Measurements from ENCODE around the gene BZW2. TPM values are rescaled to one million over a fixed set of nuclear protein-coding genes. Genes with fewer than 3 reads are reported as not detected.

BZW2 gene
- total and polyA plus RNA-seq, 2 of the 13 experiments (the other 11 are each of a cell fraction or from before 2014, with no cell fraction given): 21.8 to 95.2 TPM

- TF ChIP-seq, protein P1, sequence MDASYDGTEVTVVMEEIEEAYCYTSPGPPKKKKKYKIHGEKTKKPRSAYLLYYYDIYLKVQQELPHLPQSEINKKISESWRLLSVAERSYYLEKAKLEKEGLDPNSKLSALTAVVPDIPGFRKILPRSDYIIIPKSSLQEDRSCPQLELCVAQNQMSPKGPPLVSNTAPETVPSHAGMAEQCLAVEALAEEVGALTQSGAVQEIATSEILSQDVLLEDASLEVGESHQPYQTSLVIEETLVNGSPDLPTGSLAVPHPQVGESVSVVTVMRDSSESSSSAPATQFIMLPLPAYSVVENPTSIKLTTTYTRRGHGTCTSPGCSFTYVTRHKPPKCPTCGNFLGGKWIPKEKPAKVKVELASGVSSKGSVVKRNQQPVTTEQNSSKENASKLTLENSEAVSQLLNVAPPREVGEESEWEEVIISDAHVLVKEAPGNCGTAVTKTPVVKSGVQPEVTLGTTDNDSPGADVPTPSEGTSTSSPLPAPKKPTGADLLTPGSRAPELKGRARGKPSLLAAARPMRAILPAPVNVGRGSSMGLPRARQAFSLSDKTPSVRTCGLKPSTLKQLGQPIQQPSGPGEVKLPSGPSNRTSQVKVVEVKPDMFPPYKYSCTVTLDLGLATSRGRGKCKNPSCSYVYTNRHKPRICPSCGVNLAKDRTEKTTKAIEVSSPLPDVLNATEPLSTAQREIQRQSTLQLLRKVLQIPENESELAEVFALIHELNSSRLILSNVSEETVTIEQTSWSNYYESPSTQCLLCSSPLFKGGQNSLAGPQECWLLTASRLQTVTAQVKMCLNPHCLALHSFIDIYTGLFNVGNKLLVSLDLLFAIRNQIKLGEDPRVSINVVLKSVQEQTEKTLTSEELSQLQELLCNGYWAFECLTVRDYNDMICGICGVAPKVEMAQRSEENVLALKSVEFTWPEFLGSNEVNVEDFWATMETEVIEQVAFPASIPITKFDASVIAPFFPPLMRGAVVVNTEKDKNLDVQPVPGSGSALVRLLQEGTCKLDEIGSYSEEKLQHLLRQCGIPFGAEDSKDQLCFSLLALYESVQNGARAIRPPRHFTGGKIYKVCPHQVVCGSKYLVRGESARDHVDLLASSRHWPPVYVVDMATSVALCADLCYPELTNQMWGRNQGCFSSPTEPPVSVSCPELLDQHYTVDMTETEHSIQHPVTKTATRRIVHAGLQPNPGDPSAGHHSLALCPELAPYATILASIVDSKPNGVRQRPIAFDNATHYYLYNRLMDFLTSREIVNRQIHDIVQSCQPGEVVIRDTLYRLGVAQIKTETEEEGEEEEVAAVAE (CRISPR knock-in tag; IDR thresholded peaks at IDR 0.05; ENCODE audit: borderline replicate concordance): peak; percentile 58
- TF ChIP-seq SSRP1 (CRISPR knock-in tag; IDR thresholded peaks at IDR 0.05): no peak
- peak; percentile 52; the same call in 1 of the 2 replicates for TF ChIP-seq MYPOP (CRISPR knock-in tag; IDR thresholded peaks at IDR 0.05)
- 0 out of 2 replicates have a peak, but pooled peaks have one; percentile 45 for TF ChIP-seq ZNF354B (CRISPR knock-in tag; IDR thresholded peaks at IDR 0.05)
- peak; percentile 42; the same call in 1 of the 2 replicates for TF ChIP-seq ZNF746 (CRISPR knock-in tag; IDR thresholded peaks at IDR 0.05)
- TF ChIP-seq TCF7L2 (IDR thresholded peaks at IDR 0.05; ENCODE audit: low read depth, low read length): no peak
- TF ChIP-seq HOXA9 (CRISPR knock-in tag; IDR thresholded peaks at IDR 0.05; ENCODE audit: borderline replicate concordance): peak; percentile 96; the same call in 1 of the 2 replicates
- peak; percentile 78; the same call in 1 of the 2 replicates for TF ChIP-seq REL (CRISPR knock-in tag; conservative IDR thresholded peaks at IDR 0.05)
- no peak for TF ChIP-seq KAT2B (IDR thresholded peaks at IDR 0.05; ENCODE audit: borderline replicate concordance, low read depth, low read length)
- peak; percentile 94 for TF ChIP-seq MXD4 (CRISPR knock-in tag; IDR thresholded peaks at IDR 0.05)
- TF ChIP-seq POGZ (CRISPR knock-in tag; IDR thresholded peaks at IDR 0.05): no peak; the same call in 1 of the 2 replicates
- TF ChIP-seq GFI1 (CRISPR knock-in tag; IDR thresholded peaks at IDR 0.05; ENCODE audit: borderline replicate concordance): peak; percentile 49; the same call in 1 of the 2 replicates
- peak; percentile 44; the same call in 1 of the 2 replicates for TF ChIP-seq ETV5 (CRISPR knock-in tag; IDR thresholded peaks at IDR 0.05; ENCODE audit: borderline replicate concordance)
- TF ChIP-seq, protein P2, sequence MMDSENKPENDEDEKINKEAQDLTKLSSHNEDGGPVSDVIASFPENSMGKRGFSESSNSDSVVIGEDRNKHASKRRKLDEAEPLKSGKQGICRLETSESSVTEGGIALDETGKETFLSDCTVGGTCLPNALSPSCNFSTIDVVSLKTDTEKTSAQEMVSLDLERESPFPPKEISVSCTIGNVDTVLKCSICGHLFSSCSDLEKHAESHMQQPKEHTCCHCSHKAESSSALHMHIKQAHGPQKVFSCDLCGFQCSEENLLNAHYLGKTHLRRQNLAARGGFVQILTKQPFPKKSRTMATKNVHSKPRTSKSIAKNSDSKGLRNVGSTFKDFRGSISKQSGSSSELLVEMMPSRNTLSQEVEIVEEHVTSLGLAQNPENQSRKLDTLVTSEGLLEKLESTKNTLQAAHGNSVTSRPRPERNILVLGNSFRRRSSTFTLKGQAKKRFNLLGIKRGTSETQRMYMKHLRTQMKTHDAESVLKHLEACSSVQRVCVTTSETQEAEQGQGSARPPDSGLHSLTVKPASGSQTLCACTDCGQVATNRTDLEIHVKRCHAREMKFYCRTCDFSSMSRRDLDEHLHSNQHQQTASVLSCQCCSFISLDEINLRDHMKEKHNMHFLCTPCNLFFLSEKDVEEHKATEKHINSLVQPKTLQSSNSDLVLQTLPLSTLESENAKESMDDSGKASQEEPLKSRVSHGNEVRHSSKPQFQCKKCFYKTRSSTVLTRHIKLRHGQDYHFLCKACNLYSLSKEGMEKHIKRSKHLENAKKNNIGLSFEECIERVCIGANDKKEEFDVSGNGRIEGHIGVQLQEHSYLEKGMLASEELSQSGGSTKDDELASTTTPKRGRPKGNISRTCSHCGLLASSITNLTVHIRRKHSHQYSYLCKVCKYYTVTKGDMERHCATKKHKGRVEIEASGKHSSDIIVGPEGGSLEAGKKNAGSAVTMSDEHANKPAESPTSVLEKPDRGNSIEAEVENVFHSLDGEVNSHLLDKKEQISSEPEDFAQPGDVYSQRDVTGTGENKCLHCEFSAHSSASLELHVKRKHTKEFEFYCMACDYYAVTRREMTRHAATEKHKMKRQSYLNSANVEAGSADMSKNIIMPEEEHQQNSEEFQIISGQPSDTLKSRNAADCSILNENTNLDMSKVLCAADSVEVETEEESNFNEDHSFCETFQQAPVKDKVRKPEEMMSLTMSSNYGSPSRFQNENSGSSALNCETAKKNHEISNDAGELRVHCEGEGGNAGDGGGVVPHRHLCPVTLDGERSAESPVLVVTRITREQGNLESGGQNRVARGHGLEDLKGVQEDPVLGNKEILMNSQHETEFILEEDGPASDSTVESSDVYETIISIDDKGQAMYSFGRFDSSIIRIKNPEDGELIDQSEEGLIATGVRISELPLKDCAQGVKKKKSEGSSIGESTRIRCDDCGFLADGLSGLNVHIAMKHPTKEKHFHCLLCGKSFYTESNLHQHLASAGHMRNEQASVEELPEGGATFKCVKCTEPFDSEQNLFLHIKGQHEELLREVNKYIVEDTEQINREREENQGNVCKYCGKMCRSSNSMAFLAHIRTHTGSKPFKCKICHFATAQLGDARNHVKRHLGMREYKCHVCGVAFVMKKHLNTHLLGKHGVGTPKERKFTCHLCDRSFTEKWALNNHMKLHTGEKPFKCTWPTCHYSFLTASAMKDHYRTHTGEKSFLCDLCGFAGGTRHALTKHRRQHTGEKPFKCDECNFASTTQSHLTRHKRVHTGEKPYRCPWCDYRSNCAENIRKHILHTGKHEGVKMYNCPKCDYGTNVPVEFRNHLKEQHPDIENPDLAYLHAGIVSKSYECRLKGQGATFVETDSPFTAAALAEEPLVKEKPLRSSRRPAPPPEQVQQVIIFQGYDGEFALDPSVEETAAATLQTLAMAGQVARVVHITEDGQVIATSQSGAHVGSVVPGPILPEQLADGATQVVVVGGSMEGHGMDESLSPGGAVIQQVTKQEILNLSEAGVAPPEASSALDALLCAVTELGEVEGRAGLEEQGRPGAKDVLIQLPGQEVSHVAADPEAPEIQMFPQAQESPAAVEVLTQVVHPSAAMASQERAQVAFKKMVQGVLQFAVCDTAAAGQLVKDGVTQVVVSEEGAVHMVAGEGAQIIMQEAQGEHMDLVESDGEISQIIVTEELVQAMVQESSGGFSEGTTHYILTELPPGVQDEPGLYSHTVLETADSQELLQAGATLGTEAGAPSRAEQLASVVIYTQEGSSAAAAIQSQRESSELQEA (CRISPR knock-in tag; IDR thresholded peaks at IDR 0.05; ENCODE audit: not compliant biosample characterization): no peak
These were observed at the start of gene BZW2, which contains the start of gene ANKMY2 (continued) for GRCh38 chr7:16645593-16646471.
